Progenitor cell of endocrine pancreas (in vitro differentiated cells): ENCODE data around the gene MX2. TPM values are rescaled to one million over a fixed set of nuclear protein-coding genes. Genes with fewer than 3 reads are reported as not detected.

Experiments
- DNase-seq: peaks from one replicate; pipeline ENCODE4 v3.0.0; 2021; ENCODE audit warnings: low spot score; ENCODE audit not compliant: unreplicated experiment
- H3K27ac Mint-ChIP-seq: 2 replicates; pipeline ENCODE4 v1.8.0; 2021; ENCODE audit warnings: mild to moderate bottlenecking, moderate library complexity, mixed read lengths
- H3K27me3 Mint-ChIP-seq: 2 replicates; pipeline ENCODE4 v1.8.0; 2021; ENCODE audit warnings: mixed read lengths
- H3K36me3 Mint-ChIP-seq: 2 replicates; pipeline ENCODE4 v1.8.0; 2022; ENCODE audit warnings: mixed read lengths; ENCODE audit not compliant: insufficient read depth
- H3K4me1 Mint-ChIP-seq: 2 replicates; pipeline ENCODE4 v1.8.0; 2021; ENCODE audit warnings: low read depth, mixed read lengths
- H3K4me3 Mint-ChIP-seq: 2 replicates; pipeline ENCODE4 v1.8.0; 2021; ENCODE audit warnings: low read depth, mild to moderate bottlenecking, moderate library complexity, mixed read lengths
- H3K9me3 Mint-ChIP-seq: 2 replicates; pipeline ENCODE4 v1.8.0; 2021; ENCODE audit warnings: low read depth, mixed read lengths
- total RNA-seq: library from RNA; stranded (reverse); gene quantifications from 2 replicates; pipeline ENCODE4 v1.2.1, GENCODE V29; 2021
- TF ChIP-seq, protein P1 (sequence below): fragments of 200-600 bp; sonication (generic); IDR thresholded peaks from one replicate; pipeline ENCODE4 v1.5.0; 2021; ENCODE audit warnings: antibody characterized with exemption, mild to moderate bottlenecking; ENCODE audit not compliant: unreplicated experiment

MX2 gene
- total RNA-seq, 1 donor from 2014 or later, result 0.86 TPM

DNA sequence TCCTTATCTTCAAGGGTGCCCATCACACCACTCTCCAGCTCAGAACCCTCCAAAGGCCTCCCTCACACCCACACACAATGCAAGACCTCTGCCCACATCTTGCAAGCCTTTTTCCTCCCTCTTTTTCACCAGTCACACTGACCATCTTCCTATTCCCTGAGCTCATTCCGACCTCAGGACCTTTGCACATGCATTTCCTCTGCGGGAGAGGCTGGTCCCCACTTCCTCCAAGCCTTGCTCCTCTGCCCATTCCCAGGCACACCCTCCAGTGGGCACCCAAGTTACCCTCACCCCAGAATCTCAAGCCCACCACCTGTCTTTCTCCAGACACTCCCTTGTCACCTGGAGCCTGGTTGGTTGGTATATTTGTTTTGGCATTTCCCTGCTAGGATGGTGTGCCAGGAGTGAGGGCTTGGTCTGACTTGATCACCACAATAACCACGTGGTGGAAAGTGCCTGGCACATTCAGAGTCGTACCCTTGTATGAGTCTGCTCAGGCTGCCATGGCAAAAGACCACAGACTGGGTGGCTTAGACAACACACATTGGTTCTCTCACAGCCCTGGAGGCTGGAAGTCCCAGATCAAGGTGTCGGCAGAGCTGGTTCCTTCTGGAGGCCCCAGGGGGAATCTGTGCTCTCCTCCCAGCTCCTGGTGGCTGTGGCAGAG lies 13.2 kb downstream of the MX2 start:
- Mint-ChIP-seq H3K27me3 (peaks cover 26% of the 10 kb centered on the region), H3K4me3 (no peak overlapping the region), H3K36me3 (no peaks in the 10 kb centered on the region), H3K4me1 (no peaks in the 10 kb centered on the region), H3K9me3 (no peaks in the 10 kb centered on the region), H3K27ac (no peak overlapping the region)
- no peak for DNase-seq
- TF ChIP-seq, protein P1, sequence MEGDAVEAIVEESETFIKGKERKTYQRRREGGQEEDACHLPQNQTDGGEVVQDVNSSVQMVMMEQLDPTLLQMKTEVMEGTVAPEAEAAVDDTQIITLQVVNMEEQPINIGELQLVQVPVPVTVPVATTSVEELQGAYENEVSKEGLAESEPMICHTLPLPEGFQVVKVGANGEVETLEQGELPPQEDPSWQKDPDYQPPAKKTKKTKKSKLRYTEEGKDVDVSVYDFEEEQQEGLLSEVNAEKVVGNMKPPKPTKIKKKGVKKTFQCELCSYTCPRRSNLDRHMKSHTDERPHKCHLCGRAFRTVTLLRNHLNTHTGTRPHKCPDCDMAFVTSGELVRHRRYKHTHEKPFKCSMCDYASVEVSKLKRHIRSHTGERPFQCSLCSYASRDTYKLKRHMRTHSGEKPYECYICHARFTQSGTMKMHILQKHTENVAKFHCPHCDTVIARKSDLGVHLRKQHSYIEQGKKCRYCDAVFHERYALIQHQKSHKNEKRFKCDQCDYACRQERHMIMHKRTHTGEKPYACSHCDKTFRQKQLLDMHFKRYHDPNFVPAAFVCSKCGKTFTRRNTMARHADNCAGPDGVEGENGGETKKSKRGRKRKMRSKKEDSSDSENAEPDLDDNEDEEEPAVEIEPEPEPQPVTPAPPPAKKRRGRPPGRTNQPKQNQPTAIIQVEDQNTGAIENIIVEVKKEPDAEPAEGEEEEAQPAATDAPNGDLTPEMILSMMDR, result no peak

DNA sequence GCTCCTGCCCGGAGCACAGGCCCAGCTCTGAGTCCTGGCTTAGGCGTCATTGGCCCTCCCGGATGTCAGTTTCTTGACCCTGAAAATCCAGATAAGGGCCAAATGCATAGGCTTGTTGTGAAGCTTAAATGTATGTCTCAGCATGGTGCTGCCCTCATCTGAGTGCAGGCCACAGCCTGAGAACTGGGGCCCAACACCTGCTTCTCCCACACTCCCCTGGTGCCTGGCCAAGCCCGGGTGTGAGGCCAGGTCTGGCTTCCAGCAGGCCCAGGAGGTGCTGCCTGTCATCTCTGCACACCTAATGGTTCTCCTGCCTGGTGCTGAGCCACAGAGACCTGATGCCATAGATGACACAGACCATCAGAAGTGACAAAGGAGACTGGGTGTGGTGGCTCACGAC lies 14.0 kb downstream of the MX2 start:
- H3K4me3 Mint-ChIP-seq, result no peak overlapping the region
- no peaks in the 10 kb centered on the region for H3K36me3 Mint-ChIP-seq
- TF ChIP-seq, protein P1, result no peak
- no peak overlapping the region for H3K27ac Mint-ChIP-seq
- H3K27me3 Mint-ChIP-seq, result peaks cover 18% of the 10 kb centered on the region
- DNase-seq, result no peak
- H3K4me1 Mint-ChIP-seq, result no peaks in the 10 kb centered on the region
- H3K9me3 Mint-ChIP-seq, result no peaks in the 10 kb centered on the region

DNA sequence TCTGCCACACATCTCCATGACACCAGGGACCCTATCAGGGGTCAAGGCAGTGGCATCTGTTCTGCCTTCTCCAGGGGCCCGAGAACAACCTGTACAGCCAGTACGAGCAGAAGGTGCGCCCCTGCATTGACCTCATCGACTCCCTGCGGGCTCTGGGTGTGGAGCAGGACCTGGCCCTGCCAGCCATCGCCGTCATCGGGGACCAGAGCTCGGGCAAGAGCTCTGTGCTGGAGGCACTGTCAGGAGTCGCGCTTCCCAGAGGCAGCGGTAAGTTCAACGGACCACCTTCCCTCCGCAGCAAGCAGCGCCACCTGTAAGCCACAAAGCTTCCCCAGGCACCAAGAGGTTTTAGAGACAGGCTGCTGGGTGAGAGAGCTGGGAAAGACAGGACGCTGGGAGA lies 15.9 kb downstream of the MX2 start:
- Mint-ChIP-seq H3K9me3 (no peaks in the 10 kb centered on the region), H3K4me3 (no peak overlapping the region), H3K36me3 (no peaks in the 10 kb centered on the region), H3K4me1 (no peaks in the 10 kb centered on the region), H3K27ac (no peak overlapping the region), H3K27me3 (peaks cover 15% of the 10 kb centered on the region)
- TF ChIP-seq, protein P1, result no peak
- DNase-seq, result no peak

DNA sequence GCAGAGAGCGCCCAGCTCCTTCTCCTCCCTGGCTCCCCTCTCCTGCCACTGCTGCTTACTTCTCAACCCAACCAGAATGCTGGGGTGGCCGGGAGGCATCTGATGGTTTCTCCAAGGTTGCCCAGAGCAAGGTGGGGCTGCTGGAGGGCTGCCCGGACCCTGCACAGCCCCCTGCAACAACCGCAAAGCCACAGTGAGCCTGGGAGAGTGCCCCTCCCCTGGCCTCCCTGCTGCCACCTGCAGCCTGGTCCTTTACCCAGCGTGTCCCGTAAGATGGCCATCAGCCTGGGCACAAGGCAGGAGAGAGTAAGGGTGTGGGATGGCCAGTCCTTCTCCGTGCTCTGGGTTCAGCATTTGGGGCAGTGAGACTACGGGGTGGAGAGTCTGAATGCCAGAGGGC lies 17.0 kb downstream of the MX2 start:
- no peak for DNase-seq
- Mint-ChIP-seq H3K36me3 (no peaks in the 10 kb centered on the region), H3K4me3 (no peak overlapping the region), H3K9me3 (no peaks in the 10 kb centered on the region), H3K27me3 (peaks cover 15% of the 10 kb centered on the region), H3K27ac (no peak overlapping the region), H3K4me1 (no peaks in the 10 kb centered on the region)
- TF ChIP-seq, protein P1, result no peak

DNA sequence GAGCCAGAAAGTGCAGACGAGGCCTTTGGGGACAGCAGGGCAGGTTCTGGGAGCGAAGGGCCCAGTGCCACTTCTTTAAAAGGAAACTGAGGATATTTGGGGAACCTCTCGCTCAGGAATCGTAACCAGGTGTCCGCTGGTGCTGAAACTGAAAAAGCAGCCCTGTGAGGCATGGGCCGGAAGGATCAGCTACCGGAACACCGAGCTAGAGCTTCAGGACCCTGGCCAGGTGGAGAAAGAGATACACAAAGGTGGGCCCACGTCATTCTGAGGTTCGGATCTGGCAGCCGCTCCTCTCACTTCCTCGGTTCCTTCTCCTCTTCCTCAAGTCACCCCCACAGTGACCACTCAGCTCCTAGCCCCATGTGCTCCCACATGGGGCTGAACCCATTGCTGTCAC lies 18.1 kb downstream of the MX2 start:
- TF ChIP-seq, protein P1, result no peak
- H3K36me3 Mint-ChIP-seq, result no peaks in the 10 kb centered on the region
- H3K4me1 Mint-ChIP-seq, result no peaks in the 10 kb centered on the region
- H3K27ac Mint-ChIP-seq, result no peak overlapping the region
- peaks cover 15% of the 10 kb centered on the region for H3K27me3 Mint-ChIP-seq
- no peak for DNase-seq
- H3K9me3 Mint-ChIP-seq, result no peaks in the 10 kb centered on the region
- no peak overlapping the region for H3K4me3 Mint-ChIP-seq
